Measurements from ENCODE around the gene SLC27A1. TPM values are rescaled to one million over a fixed set of nuclear protein-coding genes. Genes with fewer than 3 reads are reported as not detected.

SLC27A1 gene
- total and polyA plus RNA-seq, 9 of the 15 experiments (the other 6 are each of a cell fraction or from before 2014, with no cell fraction given): 0.06 to 3.0 (median 1.1) TPM

- TF ChIP-seq NKRF (IDR thresholded peaks at IDR 0.05; ENCODE audit: borderline replicate concordance): no peak
- no peak for TF ChIP-seq NR2F6 (CRISPR knock-in tag; IDR thresholded peaks at IDR 0.05)
- no peak for TF ChIP-seq SAFB2 (IDR thresholded peaks at IDR 0.05; ENCODE audit: borderline replicate concordance, low read depth, low read length, severe bottlenecking)
- no peak for TF ChIP-seq ZNF146 (CRISPR knock-in tag; IDR thresholded peaks at IDR 0.05; ENCODE audit: unreplicated experiment)
- TF ChIP-seq, protein P1, sequence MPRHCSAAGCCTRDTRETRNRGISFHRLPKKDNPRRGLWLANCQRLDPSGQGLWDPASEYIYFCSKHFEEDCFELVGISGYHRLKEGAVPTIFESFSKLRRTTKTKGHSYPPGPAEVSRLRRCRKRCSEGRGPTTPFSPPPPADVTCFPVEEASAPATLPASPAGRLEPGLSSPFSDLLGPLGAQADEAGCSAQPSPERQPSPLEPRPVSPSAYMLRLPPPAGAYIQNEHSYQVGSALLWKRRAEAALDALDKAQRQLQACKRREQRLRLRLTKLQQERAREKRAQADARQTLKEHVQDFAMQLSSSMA (CRISPR knock-in tag; IDR thresholded peaks at IDR 0.05): no peak
- no peak for TF ChIP-seq SRSF1 (IDR thresholded peaks at IDR 0.05; ENCODE audit: low read depth, low read length)
- TF ChIP-seq NFE2 (IDR thresholded peaks at IDR 0.05; ENCODE audit: low read depth): no peak
- no peak for TF ChIP-seq ATF1 (CRISPR knock-in tag; IDR thresholded peaks at IDR 0.05)
- peak; percentile 47; the same call in 1 of the 2 replicates for TF ChIP-seq ATF1 (tag; IDR thresholded peaks at IDR 0.05)
- TF ChIP-seq POLR3G (IDR thresholded peaks at IDR 0.05; ENCODE audit: extremely low read depth, insufficient read length, insufficient replicate concordance): no peak
- TF ChIP-seq CBX2 (IDR thresholded peaks at IDR 0.05; ENCODE audit: insufficient read depth, low read length, poor library complexity, severe bottlenecking): no peak
- TF ChIP-seq, protein P2, sequence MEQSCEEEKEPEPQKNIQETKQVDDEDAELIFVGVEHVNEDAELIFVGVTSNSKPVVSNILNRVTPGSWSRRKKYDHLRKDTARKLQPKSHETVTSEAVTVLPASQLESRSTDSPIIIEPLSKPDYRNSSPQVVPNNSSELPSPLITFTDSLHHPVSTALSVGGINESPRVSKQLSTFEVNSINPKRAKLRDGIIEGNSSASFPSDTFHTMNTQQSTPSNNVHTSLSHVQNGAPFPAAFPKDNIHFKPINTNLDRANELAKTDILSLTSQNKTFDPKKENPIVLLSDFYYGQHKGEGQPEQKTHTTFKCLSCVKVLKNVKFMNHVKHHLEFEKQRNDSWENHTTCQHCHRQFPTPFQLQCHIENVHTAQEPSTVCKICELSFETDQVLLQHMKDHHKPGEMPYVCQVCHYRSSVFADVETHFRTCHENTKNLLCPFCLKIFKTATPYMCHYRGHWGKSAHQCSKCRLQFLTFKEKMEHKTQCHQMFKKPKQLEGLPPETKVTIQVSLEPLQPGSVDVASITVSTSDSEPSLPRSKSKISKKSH (CRISPR knock-in tag; IDR thresholded peaks at IDR 0.05): no peak
- TF ChIP-seq CXXC5 (CRISPR knock-in tag; IDR thresholded peaks at IDR 0.05): peak; percentile 73
- peak; percentile 83 for TF ChIP-seq CTCFL (IDR thresholded peaks at IDR 0.05; ENCODE audit: borderline replicate concordance, insufficient read depth, low read depth, low read length, poor library complexity, severe bottlenecking)
- TF ChIP-seq ZNF561 (CRISPR knock-in tag; conservative IDR thresholded peaks at IDR 0.05): no peak
- TF ChIP-seq RBM22 (IDR thresholded peaks at IDR 0.05; ENCODE audit: low read depth, low read length, poor library complexity, severe bottlenecking): no peak
- no peak for TF ChIP-seq NR0B1 (IDR thresholded peaks at IDR 0.05; ENCODE audit: partially characterized antibody)
- no peak for TF ChIP-seq NONO (IDR thresholded peaks at IDR 0.05; ENCODE audit: low read depth in 2 of 2, low read length in 1 of 2)
- no peak for TF ChIP-seq RFX1 (IDR thresholded peaks at IDR 0.05)
- no peak for TF ChIP-seq STAT5A (IDR thresholded peaks at IDR 0.05; ENCODE audit: borderline replicate concordance, low read length)
- TF ChIP-seq E2F3 (CRISPR knock-in tag; IDR thresholded peaks at IDR 0.05): no peak
Observed at GRCh38 chr19:17424743-17425365, 45.5 kb upstream of the SLC27A1 start (continued).
